Immature natural killer cell (primary cell): ENCODE measurements around the gene ZWINT. TPM values are rescaled to one million over a fixed set of nuclear protein-coding genes. Genes with fewer than 3 reads are reported as not detected.

Source experiments
- DNase-seq, 3 donors: peaks; one replicate each; pipeline ENCODE4 v3.0.0; 2022; ENCODE audit warnings: mixed read lengths in 1 of 3
- H3K27ac Mint-ChIP-seq, 6 donors: one replicate each; pipeline ENCODE4 v1.8.0; 2020; ENCODE audit warnings: mixed read lengths in 6 of 6, mild to moderate bottlenecking in 5 of 6, inconsistent platforms in 4 of 6, moderate library complexity in 3 of 6
- H3K27me3 Mint-ChIP-seq, 3 donors: one replicate each; pipeline ENCODE4 v1.8.0; 2020 to 2021; ENCODE audit warnings: low read depth in 3 of 3, mild to moderate bottlenecking in 3 of 3, mixed read lengths in 3 of 3, moderate library complexity in 3 of 3, inconsistent platforms in 1 of 3
- H3K36me3 Mint-ChIP-seq, 3 donors: one replicate each; pipeline ENCODE4 v1.8.0; 2020; ENCODE audit warnings: mixed read lengths in 3 of 3, inconsistent platforms in 2 of 3, mild to moderate bottlenecking in 2 of 3
- H3K4me1 Mint-ChIP-seq, 2 donors: one replicate each; pipeline ENCODE4 v1.8.0; 2020; ENCODE audit warnings: inconsistent platforms in 2 of 2, mild to moderate bottlenecking in 2 of 2, mixed read lengths in 2 of 2, moderate library complexity in 1 of 2
- H3K4me3 Mint-ChIP-seq, 5 donors: one replicate each; pipeline ENCODE4 v1.8.0; 2020; ENCODE audit warnings: mild to moderate bottlenecking in 5 of 5, mixed read lengths in 5 of 5, inconsistent platforms in 3 of 5, moderate library complexity in 3 of 5
- H3K9me3 Mint-ChIP-seq, 6 donors: one replicate each; pipeline ENCODE4 v1.8.0; 2020; ENCODE audit warnings: mild to moderate bottlenecking in 6 of 6, mixed read lengths in 6 of 6, inconsistent platforms in 4 of 6, moderate library complexity in 3 of 6
- polyA plus RNA-seq, 3 donors: library from polyadenylated mRNA; unstranded; fragments of 300-500 nt; fragmentation: Illumina TruSeq; gene quantifications; one replicate each; pipeline ENCODE4 v1.2.3, GENCODE V29; 2021

The ZWINT gene
- polyA plus RNA-seq, 3 donors from 2014 or later, result 4.5 to 5.9 (median 5.1) TPM

- peaks cover 0 to 1% (median 0%) of the 10 kb centered on the region in 3 donors for H3K27me3 Mint-ChIP-seq
- no peaks in the 10 kb centered on the region for H3K36me3 Mint-ChIP-seq
- H3K4me3 Mint-ChIP-seq, result no peak overlapping the region
- no peaks in the 10 kb centered on the region for H3K4me1 Mint-ChIP-seq
- no peak for DNase-seq
- no peak overlapping the region for H3K27ac Mint-ChIP-seq
- peaks cover 3 to 30% (median 11%) of the 10 kb centered on the region in 6 donors for H3K9me3 Mint-ChIP-seq
Measured at GRCh38 chr10:56319386-56319785, 41.7 kb downstream of the ZWINT start.

GRCh38 chr10:56318816-56319215 lies 42.2 kb downstream of the ZWINT start:
- DNase-seq, result no peak
- no peak overlapping the region for H3K27ac Mint-ChIP-seq
- H3K9me3 Mint-ChIP-seq, result peaks cover 3 to 30% (median 10%) of the 10 kb centered on the region in 6 donors
- H3K36me3 Mint-ChIP-seq, result no peaks in the 10 kb centered on the region
- no peaks in the 10 kb centered on the region for H3K4me1 Mint-ChIP-seq
- H3K4me3 Mint-ChIP-seq, result no peak overlapping the region
- H3K27me3 Mint-ChIP-seq, result peaks cover 0 to 1% (median 0%) of the 10 kb centered on the region in 3 donors

- H3K4me1 Mint-ChIP-seq, result no peaks in the 10 kb centered on the region
- H3K4me3 Mint-ChIP-seq, result no peak overlapping the region
- H3K9me3 Mint-ChIP-seq, result peaks cover 3 to 23% (median 5%) of the 10 kb centered on the region in 6 donors
- H3K27me3 Mint-ChIP-seq, result peaks cover 0 to 1% (median 0%) of the 10 kb centered on the region in 3 donors
- no peaks in the 10 kb centered on the region for H3K36me3 Mint-ChIP-seq
- H3K27ac Mint-ChIP-seq, result no peak overlapping the region
- no peak for DNase-seq
Measured at GRCh38 chr10:56317603-56318002, 43.5 kb downstream of the ZWINT start.

GRCh38 chr10:56316603-56317002 lies 44.5 kb downstream of the ZWINT start:
- no peak for DNase-seq
- no peak overlapping the region for H3K4me3 Mint-ChIP-seq
- H3K27me3 Mint-ChIP-seq, result peaks cover 0 to 1% (median 0%) of the 10 kb centered on the region in 3 donors

More at GRCh38 chr10:56316603-56317002, 44.5 kb downstream of the ZWINT start:
- Mint-ChIP-seq H3K36me3 (no peaks in the 10 kb centered on the region), H3K4me1 (no peaks in the 10 kb centered on the region), H3K9me3 (peaks cover 3 to 14% (median 6%) of the 10 kb centered on the region in 6 donors), H3K27ac (no peak overlapping the region)
